Right lobe of liver (tissue), 4 donors: ENCODE data around the gene DLG2.

ENCODE experiments used
- CTCF ChIP-seq, 4 donors: fragments of 200-600 bp in 3 of 4; fragments of 450-650 bp in 1 of 4; IDR thresholded peaks; one replicate each; pipeline versions ENCODE4 v1.5.1 to v1.8.0; 2016 to 2022; ENCODE audit warnings: antibody characterized with exemption in 4 of 4, mild to moderate bottlenecking in 2 of 4
- POLR2A ChIP-seq: fragments of 450-650 bp; IDR thresholded peaks from one replicate; pipeline ENCODE4 v1.6.1; 2017; ENCODE audit warnings: antibody characterized with exemption, mild to moderate bottlenecking
- donor health status: DM: no; HTN: no; CAD: no.
- donor health status: DM: no; HTN: no; CAD: no.
- donor health status: DM: no; HTN: yes; CAD: no.

GRCh38 chr11:83609191-83609590 is 2018.0 kb downstream of the DLG2 start:
- no peak for TF ChIP-seq CTCF (IDR thresholded peaks at IDR 0.05)
- no peak for TF ChIP-seq POLR2A
